H1 (cell line): Measurements from ENCODE around the gene PIGC. TPM values are rescaled to one million over a fixed set of nuclear protein-coding genes. Genes with fewer than 3 reads are reported as not detected.

Source experiments
- CTCF ChIA-PET: fragments of 300-600 bp; sonication (Branson Sonifier 250); formaldehyde crosslinking; loops from one replicate; lab custom pipeline; 2021; ENCODE audit not compliant: partially characterized antibody; lab: Charles Lee
- POLR2A ChIA-PET: fragments of 300-600 bp; sonication (Branson Sonifier 250); formaldehyde crosslinking; loops from one replicate; lab custom pipeline; 2021; ENCODE audit warnings: inconsistent platforms; ENCODE audit not compliant: partially characterized antibody; lab: Charles Lee
- DNase-seq, 2 experiments: peaks; one replicate each; pipeline versions ENCODE4 v3.0.0 to v3.0.0-alpha.2; 2010 to 2022; ENCODE audit warnings: low spot score in 2 of 2, low read depth in 1 of 2, mixed read lengths in 1 of 2
- FAIRE-seq: peaks from 2 replicates; lab custom pipeline; 2011; peaks lifted over from hg19 to GRCh38; lab: Jason Lieb, UNC
- H2AFZ ChIP-seq: 2 replicates; pipeline ENCODE4 v1.8.1; 2012; ENCODE audit warnings: low read length, inconsistent platforms
- H2AK5ac ChIP-seq: 2 replicates; pipeline ENCODE4 v1.6.1; 2013; ENCODE audit warnings: low read depth, low read length
- H2BK120ac ChIP-seq: replicated peaks from 2 replicates; pipeline ENCODE3; 2013; ENCODE audit warnings: low read depth, low read length, inconsistent platforms
- H2BK12ac ChIP-seq: 2 replicates; pipeline ENCODE4 v1.6.1; 2013; ENCODE audit warnings: low read depth, low read length
- H2BK15ac ChIP-seq: 2 replicates; pipeline ENCODE4 v1.6.1; 2013; ENCODE audit warnings: low read length
- H2BK20ac ChIP-seq: 2 replicates; pipeline ENCODE4 v1.6.1; 2013; ENCODE audit warnings: low read length
- H2BK5ac ChIP-seq: 2 replicates; pipeline ENCODE4 v1.6.1; 2013; ENCODE audit warnings: low read depth, low read length
- H3K14ac ChIP-seq: 2 replicates; pipeline ENCODE4 v1.6.1; 2013; ENCODE audit warnings: inconsistent platforms; ENCODE audit not compliant: insufficient read length
- H3K18ac ChIP-seq: 2 replicates; pipeline ENCODE4 v1.6.1; 2013; ENCODE audit warnings: low read length; ENCODE audit errors: extremely low read depth
- H3K23ac ChIP-seq: 2 replicates; pipeline ENCODE4 v1.6.1; 2013; ENCODE audit warnings: inconsistent platforms; ENCODE audit not compliant: insufficient read length
- H3K23me2 ChIP-seq: 2 replicates; pipeline ENCODE4 v1.6.1; 2013; ENCODE audit warnings: low read depth, low read length
- H3K27ac ChIP-seq: 2 replicates; pipeline ENCODE4 v1.6.1; 2011; ENCODE audit warnings: low read depth, low read length, inconsistent platforms
- H3K27me3 ChIP-seq, 4 experiments: replicated peaks in 1 of 4; 1 replicate in 1 of 4; 2 replicates in 3 of 4; pipeline versions ENCODE4 v1.6.1 to v1.8.1; 2011 to 2013; ENCODE audit warnings: low read length in 3 of 4, mild to moderate bottlenecking in 3 of 4, inconsistent platforms in 2 of 4, mixed read lengths in 2 of 4, moderate library complexity in 1 of 4; ENCODE audit not compliant: control insufficient read depth in 3 of 4, insufficient read depth in 3 of 4; ENCODE audit errors: extremely low read depth in 1 of 4
- H3K36me3 ChIP-seq, 4 experiments: 2 replicates each; pipeline versions ENCODE4 v1.6.1 to v1.8.1; 2011 to 2013; ENCODE audit warnings: mild to moderate bottlenecking in 4 of 4, low read length in 3 of 4, moderate library complexity in 2 of 4, control low read depth in 1 of 4, inconsistent platforms in 1 of 4; ENCODE audit not compliant: insufficient read depth in 4 of 4, control insufficient read depth in 2 of 4
- H3K4ac ChIP-seq: replicated peaks from 2 replicates; pipeline ENCODE3; 2013; ENCODE audit warnings: low read length, low read depth, mixed read lengths, inconsistent platforms; ENCODE audit not compliant: insufficient read length
- H3K4me1 ChIP-seq, 4 experiments: replicated peaks in 1 of 4; 1 replicate in 1 of 4; 2 replicates in 3 of 4; pipeline versions ENCODE4 v1.6.1 to v1.8.1; 2011 to 2013; ENCODE audit warnings: low read length in 3 of 4, inconsistent platforms in 2 of 4, mixed read lengths in 1 of 4; ENCODE audit not compliant: insufficient read depth in 4 of 4, control insufficient read depth in 3 of 4
- H3K4me2 ChIP-seq, 2 experiments: 2 replicates each; pipeline versions ENCODE4 v1.6.1 to v1.8.1; 2011 to 2013; ENCODE audit warnings: low read depth in 2 of 2, low read length in 2 of 2, control low read depth in 1 of 2, inconsistent platforms in 1 of 2, mild to moderate bottlenecking in 1 of 2; ENCODE audit not compliant: insufficient read depth in 1 of 2
- H3K4me3 ChIP-seq, 4 experiments: fragments of 200-600, 300-600 bp in 1 of 4; sonication (generic), shearing (Covaris generic), sonication (Bioruptor Twin) in 1 of 4; 2 replicates each; pipeline versions ENCODE4 v1.5.1 to v1.8.1; 2011 to 2016; ENCODE audit warnings: low read length in 4 of 4, low read depth in 3 of 4, control low read depth in 2 of 4, inconsistent platforms in 2 of 4, mild to moderate bottlenecking in 2 of 4, mixed read lengths in 1 of 4, moderate library complexity in 1 of 4; ENCODE audit not compliant: insufficient read depth in 2 of 4; ENCODE audit errors: extremely low read depth in 1 of 4
- H3K56ac ChIP-seq: replicated peaks from 2 replicates; pipeline ENCODE3; 2013; ENCODE audit warnings: low read depth, mild to moderate bottlenecking, mixed read lengths, low read length, inconsistent platforms; ENCODE audit not compliant: insufficient read length
- H3K79me1 ChIP-seq: 2 replicates; pipeline ENCODE4 v1.6.1; 2013; ENCODE audit warnings: low read depth, low read length, control low read depth
- H3K79me2 ChIP-seq, 2 experiments: 2 replicates each; pipeline versions ENCODE4 v1.6.1 to v1.8.1; 2012 to 2013; ENCODE audit warnings: low read length in 2 of 2, mild to moderate bottlenecking in 2 of 2, inconsistent platforms in 1 of 2; ENCODE audit not compliant: insufficient read depth in 2 of 2, control insufficient read depth in 1 of 2
- H3K9ac ChIP-seq, 4 experiments: replicated peaks in 1 of 4; 1 replicate in 1 of 4; 2 replicates in 3 of 4; pipeline versions ENCODE4 v1.6.1 to v1.8.1; 2011 to 2013; ENCODE audit warnings: low read depth in 3 of 4, low read length in 3 of 4, control low read depth in 2 of 4, mild to moderate bottlenecking in 2 of 4, moderate library complexity in 2 of 4, inconsistent platforms in 1 of 4; ENCODE audit errors: extremely low read depth in 1 of 4
- H3K9me3 ChIP-seq, 2 experiments: 2 replicates each; pipeline versions ENCODE4 v1.6.1 to v1.8.1; 2012 to 2013; ENCODE audit warnings: mild to moderate bottlenecking in 2 of 2, moderate library complexity in 2 of 2, control low read depth in 1 of 2, inconsistent platforms in 1 of 2, low read depth in 1 of 2, low read length in 1 of 2, mixed read lengths in 1 of 2; ENCODE audit not compliant: insufficient read depth in 2 of 2
- H4K20me1 ChIP-seq, 2 experiments: replicated peaks in 1 of 2; 2 replicates each; pipeline versions ENCODE3 to v1.8.1; 2011 to 2013; ENCODE audit warnings: inconsistent platforms in 2 of 2, low read length in 2 of 2, mild to moderate bottlenecking in 1 of 2; ENCODE audit not compliant: insufficient read depth in 2 of 2, control insufficient read depth in 1 of 2
- H4K5ac ChIP-seq: 2 replicates; pipeline ENCODE4 v1.6.1; 2013; ENCODE audit warnings: low read length, low read depth, mixed read lengths, inconsistent platforms; ENCODE audit not compliant: insufficient read length
- H4K8ac ChIP-seq: 2 replicates; pipeline ENCODE4 v1.8.0; 2013; ENCODE audit warnings: mild to moderate bottlenecking, moderate library complexity, low read length, inconsistent platforms; ENCODE audit not compliant: insufficient read depth; ENCODE audit errors: extremely low read depth
- H4K91ac ChIP-seq: replicated peaks from 2 replicates; pipeline ENCODE3; 2013; ENCODE audit warnings: low read length, mixed read lengths, inconsistent platforms; ENCODE audit not compliant: insufficient read length
- POLR2A ChIP-seq, 2 experiments: IDR thresholded peaks; 1 replicate in 1 of 2; 2 replicates in 1 of 2; pipeline ENCODE4 v1.6.1; 2011; ENCODE audit warnings: low read depth in 2 of 2, low read length in 2 of 2, mild to moderate bottlenecking in 2 of 2; ENCODE audit errors: control extremely low read depth in 1 of 2
- WGBS, 2 experiments: shearing (Covaris generic) in 1 of 2; methylation state at CpG; one replicate each; pipeline versions ENCODE4 v1.1.6 to v1.1.7; 2013 to 2015; ENCODE audit warnings: low lambda C conversion rate in 2 of 2, mixed read lengths in 2 of 2, inconsistent platforms in 1 of 2, low coverage in 1 of 2, missing lambda C conversion rate in 1 of 2; ENCODE audit not compliant: insufficient replicate concordance in 2 of 2, insufficient coverage in 1 of 2, insufficient read length in 1 of 2; ENCODE audit errors: extremely low coverage in 1 of 2, missing lambda C conversion rate in 1 of 2; 5-methylcytosine and 5-hydroxymethylcytosine counted together
- polyA plus RNA-seq, 7 experiments: library from polyadenylated mRNA; depleted of rRNA in 3 of 7; stranded (reverse) in 5 of 7; unstranded in 2 of 7; fragments of >200 nt in 5 of 7; fragments of 200-250 nt in 2 of 7; gene quantifications; 1 replicate in 5 of 7; 2 replicates in 1 of 7; 4 replicates in 1 of 7; pipeline versions ENCODE4 v1.2.1 to v1.2.3, GENCODE V29; 2011 to 2013; ENCODE audit warnings: missing spikeins in 2 of 7, mixed read lengths in 2 of 7
- total RNA-seq: library from RNA; stranded (reverse); fragmentation: NEBNext Ultra II Directional; extraction: Animal tissue kit (Norgen Biotek cat#: 25700); gene quantifications from 2 replicates; pipeline ENCODE4 v1.2.1, GENCODE V29; 2021

PIGC gene
- total and polyA plus RNA-seq, 2 of the 8 experiments (the other 6 are each of a cell fraction or from before 2014, with no cell fraction given), result 21.0 to 39.3 TPM

GRCh38 chr1:172447641-172448040, 3.8 kb upstream of the PIGC start:
- H4K91ac ChIP-seq, result no peak overlapping the region
- no peaks in the 10 kb centered on the region for H3K9me3 ChIP-seq
- CTCF ChIA-PET, result interaction anchor here (0.6 kb wide), 1 partner anchor 42 kb away, joined by 3 read pairs; no protein-coding TSS in a partner anchor
- no peak overlapping the region for H3K14ac ChIP-seq
- no peaks in the 10 kb centered on the region for H4K20me1 ChIP-seq
- TF ChIP-seq POLR2A (IDR thresholded peaks at IDR 0.05; ENCODE audit: control extremely low read depth in 1 of 2, low read depth in 2 of 2, low read length in 2 of 2), result no peak
- no peak overlapping the region for H2BK5ac ChIP-seq
- no peak overlapping the region for H3K23ac ChIP-seq
- no peak overlapping the region for H2BK12ac ChIP-seq
- H3K27ac ChIP-seq, result no peak overlapping the region
- H3K79me2 ChIP-seq, result peaks cover 0 to 8% of the 10 kb centered on the region in 2 experiments; a peak in 2 of 4 replicates
- no peak for FAIRE-seq
- no peak overlapping the region for H3K4me3 ChIP-seq
- H2BK120ac ChIP-seq, result no peak overlapping the region
- no peak overlapping the region for H2AK5ac ChIP-seq
- POLR2A ChIA-PET, result no interaction called here
- no peak overlapping the region for H3K9ac ChIP-seq
- H3K56ac ChIP-seq, result no peak overlapping the region
- H3K36me3 ChIP-seq, result no peaks in the 10 kb centered on the region
- H3K4me1 ChIP-seq, result no peaks in the 10 kb centered on the region
- H4K5ac ChIP-seq, result no peak overlapping the region
- H3K79me1 ChIP-seq, result no peaks in the 10 kb centered on the region
- H3K23me2 ChIP-seq, result no peaks in the 10 kb centered on the region
- no peak overlapping the region for H3K18ac ChIP-seq
- no peak overlapping the region for H2AFZ ChIP-seq
- H3K27me3 ChIP-seq, result peaks cover 0 to 2% (median 0%) of the 10 kb centered on the region in 4 experiments; a peak in 1 of 7 replicates
- H3K4ac ChIP-seq, result no peak overlapping the region
- H2BK15ac ChIP-seq, result no peak overlapping the region
- no peak overlapping the region for H4K8ac ChIP-seq
- no peak overlapping the region for H3K4me2 ChIP-seq
- H2BK20ac ChIP-seq, result no peak overlapping the region
- no peak for DNase-seq
- WGBS, 2 experiments, result 87% methylated on average over 2 of the region's 2 CpGs; no CpG with 5 or more reads in 1 of the 2 experiments
